Fibroblast of lung (primary cell): ENCODE data around the gene SLIT1.

Source experiments
- CTCF ChIP-seq, 2 donors: IDR thresholded peaks in 1 of 2; conservative IDR thresholded peaks in 1 of 2; 1 replicate in 1 of 2; 2 replicates in 1 of 2; pipeline ENCODE4 v1.5.1; 2011 to 2012; ENCODE audit warnings: low read length in 2 of 2, control low read depth in 1 of 2, inconsistent platforms in 1 of 2, low read depth in 1 of 2, mild to moderate bottlenecking in 1 of 2
- EZH2 ChIP-seq: IDR thresholded peaks from 2 replicates; pipeline ENCODE4 v1.5.1; 2012; ENCODE audit warnings: low read length, control low read depth, mild to moderate bottlenecking; ENCODE audit errors: missing control alignments

DNA sequence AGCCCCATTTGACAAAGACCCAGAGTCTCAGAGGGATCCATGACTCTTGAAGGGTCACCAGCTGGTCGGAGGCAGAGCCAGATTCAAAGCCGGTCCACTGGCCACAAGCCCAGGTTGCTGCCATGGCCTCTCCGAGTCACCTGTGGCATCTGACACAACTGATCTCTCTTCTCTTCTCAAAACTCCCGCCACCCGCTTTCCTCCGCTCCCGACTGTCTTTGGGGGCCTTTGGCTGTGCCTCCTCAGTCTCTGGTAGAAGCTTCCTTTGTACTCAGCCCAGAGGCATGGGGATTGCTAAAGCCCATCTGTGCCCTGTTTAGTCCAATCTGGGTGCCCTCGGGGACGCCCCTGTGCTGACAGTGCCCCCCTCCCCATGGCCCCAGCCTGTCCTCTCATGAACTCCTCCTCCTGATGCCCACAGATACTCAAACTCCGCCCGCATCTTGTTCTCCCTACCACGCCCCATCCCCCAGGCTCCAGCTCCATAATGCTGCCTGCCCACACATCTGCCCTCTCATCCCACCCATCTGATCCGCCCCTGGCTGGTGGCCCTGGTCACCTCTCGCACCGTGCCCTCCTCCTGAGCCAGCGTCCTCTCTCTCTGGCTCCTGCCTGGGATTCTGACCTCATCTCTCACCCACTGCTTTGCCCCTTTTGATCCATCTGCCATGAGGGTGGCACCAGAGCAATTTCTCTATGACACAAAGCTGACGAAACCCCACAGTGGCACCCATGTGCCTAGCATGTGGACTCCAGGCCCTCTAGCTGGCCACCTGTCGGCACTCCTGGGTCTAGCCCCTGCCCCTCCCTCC lies 150.6 kb downstream of the SLIT1 start:
- TF ChIP-seq CTCF (conservative IDR thresholded peaks at IDR 0.05 in 1 of 2, IDR thresholded peaks at IDR 0.05 in 1 of 2; ENCODE audit: low read depth in 1 of 2, low read length in 2 of 2) (no peak), EZH2 (no peak)
